Activated CD4-positive, alpha-beta T cell treated with anti-CD3 and anti-CD28 coated beads, Interleukin-2, amount 50 U/mL, for 1 hour (primary cell): ENCODE data around the gene VPS26B.
"Not testable (repeated sequence)": the region's sequence is repeated elsewhere in the genome, so short reads cannot be mapped to it uniquely, and the experiment has no call there.

Experiments used
- DNase-seq: peaks from one replicate; pipeline ENCODE4 v3.0.0-alpha.2; 2020

VPS26B gene

DNA sequence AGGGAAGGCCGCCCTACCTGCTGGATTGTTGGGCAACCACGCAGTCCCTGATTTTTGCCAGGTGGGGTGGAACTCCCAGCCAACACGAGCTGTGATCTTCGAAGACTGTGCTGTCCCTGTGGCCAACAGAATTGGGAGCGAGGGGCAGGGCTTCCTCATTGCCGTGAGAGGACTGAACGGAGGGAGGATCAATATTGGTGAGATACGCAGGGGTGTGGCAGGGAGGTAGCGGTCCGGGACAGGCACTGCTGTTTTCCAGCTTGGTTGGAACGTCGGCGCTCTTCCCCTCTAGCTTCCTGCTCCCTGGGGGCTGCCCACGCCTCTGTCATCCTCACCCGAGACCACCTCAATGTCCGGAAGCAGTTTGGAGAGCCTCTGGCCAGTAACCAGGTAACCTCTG is 36.5 kb downstream of the VPS26B start:
- DNase-seq, result no peak

DNA sequence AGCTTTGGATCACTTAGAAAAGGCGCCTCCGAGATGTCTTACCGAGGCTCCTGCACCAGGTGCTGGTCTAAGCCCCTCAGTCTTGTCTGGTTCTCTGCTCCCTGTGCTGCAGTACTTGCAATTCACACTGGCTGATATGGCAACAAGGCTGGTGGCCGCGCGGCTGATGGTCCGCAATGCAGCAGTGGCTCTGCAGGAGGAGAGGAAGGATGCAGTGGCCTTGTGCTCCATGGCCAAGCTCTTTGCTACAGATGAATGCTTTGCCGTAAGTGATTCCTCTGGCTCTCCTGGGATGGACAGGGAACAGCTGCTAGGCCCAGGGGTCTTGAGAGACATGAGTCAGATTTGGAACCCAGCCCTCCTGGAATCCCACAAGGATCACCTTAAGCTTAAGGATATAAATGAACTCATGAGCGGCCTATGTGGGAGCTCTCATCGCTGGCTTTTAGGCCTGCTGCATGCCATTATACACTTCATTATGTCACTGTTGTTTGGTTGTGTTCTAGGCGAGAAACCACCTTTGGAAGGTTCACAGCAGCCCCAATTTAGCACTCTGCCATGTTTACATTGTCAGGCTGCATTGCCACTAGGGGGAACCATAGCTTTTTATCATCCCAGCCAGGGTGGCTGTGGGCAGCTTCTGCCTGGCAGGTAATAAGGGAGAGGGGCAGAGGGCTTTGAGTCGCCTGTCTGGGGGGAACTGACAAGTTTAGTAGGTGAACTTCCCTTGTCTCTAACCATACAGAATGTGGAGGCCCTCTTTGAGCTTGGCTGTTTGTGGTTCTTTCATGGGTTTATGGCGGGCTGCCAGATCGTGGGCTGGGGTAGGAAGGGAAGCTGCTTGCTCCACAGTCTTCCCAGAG is 37.4 kb downstream of the VPS26B start:
- peak; percentile 28 for DNase-seq

DNA sequence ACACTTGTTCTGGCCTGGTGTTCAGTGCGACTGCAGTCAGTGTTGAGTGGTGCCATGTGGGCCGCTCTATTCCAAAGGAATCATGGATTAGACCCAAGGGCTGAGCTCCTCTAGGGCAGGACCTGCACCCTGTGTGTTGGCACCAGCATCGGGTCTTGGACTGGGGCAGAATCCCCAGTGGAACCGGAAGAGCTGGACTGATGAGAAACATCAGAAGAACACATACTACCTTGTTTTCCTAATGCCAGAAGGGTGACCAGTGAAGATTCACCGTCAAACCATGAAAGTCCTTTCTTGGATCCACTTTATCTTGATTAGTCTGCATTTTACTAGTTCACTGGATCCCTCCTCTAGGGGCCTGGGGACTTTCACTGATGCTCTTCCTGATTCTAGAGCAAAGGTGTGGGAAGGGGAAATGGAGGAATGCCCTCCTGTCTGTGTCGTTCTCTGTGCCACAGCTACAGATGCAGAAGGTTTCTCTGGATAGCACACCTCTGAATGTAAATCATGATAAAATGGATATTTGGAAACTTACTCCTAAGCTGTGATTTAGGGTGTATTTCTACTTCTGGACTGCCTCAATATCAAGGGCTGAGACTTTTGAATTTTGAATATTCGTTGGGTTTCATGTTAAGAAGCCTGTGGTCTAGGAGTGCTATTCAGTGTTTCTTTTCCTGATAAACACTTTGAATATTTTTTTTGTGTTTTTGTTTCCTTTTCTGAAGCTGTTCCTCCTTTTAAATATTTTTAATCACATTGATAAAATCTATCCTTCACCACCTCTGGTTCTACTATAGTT is 40.7 kb downstream of the VPS26B start:
- no peak for DNase-seq

DNA sequence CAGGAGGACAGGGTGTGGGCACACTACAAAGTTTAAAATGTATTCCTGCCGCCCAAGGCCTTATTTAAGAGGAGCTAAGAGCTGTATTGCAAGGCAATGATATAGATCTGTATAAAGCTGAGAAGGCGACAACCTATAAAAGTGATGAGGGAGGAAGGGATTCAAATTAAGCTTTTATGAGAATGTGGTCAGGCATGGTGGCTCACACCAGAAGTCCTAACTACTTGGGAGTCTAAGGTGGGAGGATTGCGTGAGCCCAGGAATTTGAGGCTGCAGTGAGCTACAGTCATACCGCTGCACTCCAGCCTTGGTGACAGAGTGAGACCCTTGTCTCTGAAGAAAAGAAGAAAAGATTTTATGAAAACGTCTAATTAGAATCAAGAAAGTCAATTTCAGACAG is 42.0 kb downstream of the VPS26B start:
- DNase-seq, result no peak

DNA sequence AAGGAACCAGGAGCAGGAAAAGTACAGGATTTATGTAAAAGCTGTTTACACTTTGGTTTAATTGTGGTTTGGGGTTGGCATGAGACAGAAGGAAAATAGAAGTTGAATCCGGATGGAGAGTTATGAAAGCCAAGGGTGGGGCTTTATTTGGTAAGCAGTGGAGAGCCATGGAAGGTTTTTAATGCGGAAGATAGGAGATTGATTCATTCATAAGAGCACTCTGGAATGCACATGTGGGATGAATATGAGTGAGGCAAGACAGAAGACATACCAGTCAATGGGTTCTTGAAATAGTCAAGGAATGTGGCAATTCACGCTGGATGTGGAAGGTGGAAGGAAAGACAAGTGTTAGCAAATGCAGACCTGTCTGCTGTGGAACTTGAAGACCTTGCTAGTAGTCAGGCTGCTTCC is 42.4 kb downstream of the VPS26B start:
- no peak for DNase-seq

DNA sequence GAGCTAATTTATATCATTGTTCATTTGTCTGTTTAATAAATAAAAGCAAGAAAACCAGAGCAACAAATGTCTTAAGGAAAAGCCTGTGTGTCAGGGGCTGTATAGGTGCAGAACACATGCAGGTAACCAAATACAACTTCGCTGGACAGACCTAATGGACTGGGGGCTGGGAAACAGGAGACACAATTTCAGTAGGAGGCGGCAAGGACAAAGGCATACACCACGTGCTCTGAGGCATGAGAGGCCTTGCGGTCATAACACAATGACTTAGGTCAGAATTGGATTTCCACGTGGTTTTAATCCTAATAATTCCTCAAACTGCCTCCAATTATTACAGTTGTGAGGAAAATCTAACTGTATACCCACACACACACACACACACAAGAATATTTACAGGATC is 43.0 kb downstream of the VPS26B start:
- DNase-seq, result no peak

DNA sequence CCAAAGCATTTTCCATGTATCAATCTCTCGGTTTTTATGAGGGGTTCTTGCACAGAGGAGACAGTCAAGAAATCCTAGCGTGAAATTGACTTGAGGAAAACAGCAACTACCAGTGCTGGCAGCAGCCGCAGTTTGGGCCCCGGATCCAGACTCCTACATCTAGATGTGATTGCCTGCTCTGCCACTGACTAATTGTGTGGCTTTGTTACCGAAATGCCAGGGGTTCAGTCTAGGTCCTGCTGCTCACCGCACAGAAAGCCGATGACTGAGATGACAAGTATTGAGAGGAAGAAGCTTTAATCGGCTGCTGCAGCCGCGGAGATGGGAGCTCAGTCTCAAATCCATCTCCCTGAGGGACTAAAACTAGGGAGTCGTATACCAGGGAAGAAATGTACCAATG is 43.5 kb downstream of the VPS26B start:
- DNase-seq, result no peak

DNA sequence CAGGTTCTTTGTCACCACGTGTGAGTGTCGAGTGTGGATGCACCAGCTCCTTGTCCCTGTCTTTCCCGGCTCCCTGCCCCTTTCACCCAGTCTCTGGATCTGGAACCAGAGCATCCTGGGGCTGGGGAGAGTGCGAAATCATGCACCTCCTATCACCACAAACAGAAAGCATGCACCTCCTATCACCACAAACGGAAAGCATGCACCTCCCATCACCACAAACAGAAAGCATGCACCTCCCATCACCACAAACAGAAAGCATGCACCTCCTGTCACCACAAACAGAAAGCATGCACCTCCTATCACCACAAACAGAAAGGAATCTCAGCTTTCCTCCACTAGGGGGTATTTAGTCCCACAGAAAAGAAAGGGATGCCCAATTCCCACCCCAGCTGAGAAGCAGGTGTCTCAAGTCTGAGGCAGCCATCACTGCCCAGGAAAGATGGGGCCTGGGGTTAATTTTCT is 45.8 kb downstream of the VPS26B start:
- no peak for DNase-seq

DNA sequence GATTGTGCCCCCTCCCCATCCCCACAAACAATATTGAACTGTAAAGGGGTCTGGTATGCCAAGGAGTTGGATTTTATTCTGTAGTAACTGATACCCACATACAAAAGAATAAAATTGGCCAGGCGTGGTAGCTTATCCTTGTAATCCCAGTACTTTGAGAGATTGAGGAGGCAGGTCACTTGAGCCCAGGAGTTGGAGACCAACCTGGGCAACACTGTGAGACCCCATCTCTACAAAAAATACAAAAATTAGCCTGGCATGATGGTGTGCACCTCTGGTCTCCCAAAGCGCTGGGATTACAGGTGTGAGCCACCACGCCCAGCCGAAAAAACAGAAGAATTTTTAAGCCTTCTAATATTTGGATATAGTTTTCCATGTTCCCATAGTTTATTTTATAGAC is 47.5 kb downstream of the VPS26B start:
- no peak for DNase-seq

DNA sequence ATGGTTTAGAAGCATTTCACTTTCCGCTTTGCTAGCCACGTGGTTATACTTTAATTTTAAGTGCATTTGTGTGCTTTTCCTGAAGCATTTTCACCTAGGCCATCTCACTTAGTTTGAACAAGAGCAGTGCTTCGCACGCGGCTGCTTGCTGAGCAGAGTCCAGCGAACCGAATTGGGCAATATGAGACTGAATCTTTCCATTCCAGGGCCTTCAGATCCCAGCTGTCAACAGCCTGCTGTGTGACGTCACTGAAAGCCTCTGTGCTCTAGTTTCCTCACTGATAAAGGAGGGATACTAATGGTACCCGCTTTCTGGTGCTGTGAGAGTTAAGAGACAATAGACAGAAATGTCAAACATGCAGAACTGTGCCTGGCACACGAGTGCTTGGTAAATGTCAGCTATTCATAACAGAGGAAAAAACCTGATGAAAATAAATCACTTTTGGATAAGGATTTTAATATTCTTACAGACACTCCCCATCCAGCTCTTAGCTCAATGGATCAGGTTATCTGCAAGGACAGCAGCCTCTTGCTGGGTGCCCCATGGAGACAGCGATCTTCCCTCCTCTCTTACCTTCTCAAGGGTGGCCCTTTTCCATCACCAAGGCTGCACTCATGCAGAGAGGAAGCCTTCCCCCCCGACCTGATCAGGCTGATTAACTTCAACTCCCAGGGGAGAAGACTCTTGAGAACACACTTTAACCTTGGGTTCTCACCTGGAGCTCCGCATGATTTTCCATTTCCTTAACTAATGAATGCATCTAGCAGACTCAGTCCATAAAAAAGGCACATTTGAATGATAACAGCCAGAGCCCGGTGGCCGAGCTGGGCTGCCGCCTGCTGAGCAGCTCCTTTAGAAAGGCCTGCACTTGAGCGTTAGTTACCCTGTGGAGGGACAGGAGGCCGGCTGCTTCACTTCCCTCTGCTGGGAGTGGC is 48.2 kb downstream of the VPS26B start:
- DNase-seq, result no peak

DNA sequence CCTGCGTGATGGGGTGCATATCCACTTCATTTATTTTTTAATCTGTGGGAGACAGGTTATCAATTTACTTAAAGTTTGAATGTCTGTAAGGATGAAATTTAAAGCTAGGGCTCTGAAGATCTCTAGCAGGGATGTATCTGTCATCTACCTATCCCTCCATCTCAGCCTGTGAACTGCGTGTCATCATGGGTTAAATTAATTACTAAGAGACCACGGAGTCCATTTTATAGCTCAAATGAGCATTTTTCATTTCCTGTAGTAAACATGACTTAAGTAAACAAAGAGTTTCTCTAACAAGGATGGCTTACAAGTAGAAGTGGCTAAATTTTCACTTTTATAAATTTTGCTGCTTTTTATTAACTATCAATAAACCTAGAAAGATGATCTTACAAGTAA is 48.8 kb downstream of the VPS26B start:
- DNase-seq, result no peak

DNA sequence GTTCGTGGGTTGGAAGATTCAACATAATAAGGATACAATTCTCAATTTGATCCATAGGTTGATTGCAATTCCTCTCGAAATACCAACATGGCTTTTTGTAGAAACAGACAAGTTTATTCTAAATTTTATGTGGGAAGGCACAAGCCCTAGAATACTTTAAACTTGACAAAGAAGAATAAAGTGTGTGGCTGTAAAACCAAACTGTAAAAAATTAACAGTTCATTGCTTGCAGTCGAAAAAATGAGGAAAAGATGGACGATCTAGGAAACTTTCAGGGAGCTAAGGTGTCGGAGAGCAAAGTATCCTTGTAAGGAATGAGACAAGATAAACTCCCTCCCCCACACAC is 50.7 kb downstream of the VPS26B start:
- DNase-seq, result no peak

DNA sequence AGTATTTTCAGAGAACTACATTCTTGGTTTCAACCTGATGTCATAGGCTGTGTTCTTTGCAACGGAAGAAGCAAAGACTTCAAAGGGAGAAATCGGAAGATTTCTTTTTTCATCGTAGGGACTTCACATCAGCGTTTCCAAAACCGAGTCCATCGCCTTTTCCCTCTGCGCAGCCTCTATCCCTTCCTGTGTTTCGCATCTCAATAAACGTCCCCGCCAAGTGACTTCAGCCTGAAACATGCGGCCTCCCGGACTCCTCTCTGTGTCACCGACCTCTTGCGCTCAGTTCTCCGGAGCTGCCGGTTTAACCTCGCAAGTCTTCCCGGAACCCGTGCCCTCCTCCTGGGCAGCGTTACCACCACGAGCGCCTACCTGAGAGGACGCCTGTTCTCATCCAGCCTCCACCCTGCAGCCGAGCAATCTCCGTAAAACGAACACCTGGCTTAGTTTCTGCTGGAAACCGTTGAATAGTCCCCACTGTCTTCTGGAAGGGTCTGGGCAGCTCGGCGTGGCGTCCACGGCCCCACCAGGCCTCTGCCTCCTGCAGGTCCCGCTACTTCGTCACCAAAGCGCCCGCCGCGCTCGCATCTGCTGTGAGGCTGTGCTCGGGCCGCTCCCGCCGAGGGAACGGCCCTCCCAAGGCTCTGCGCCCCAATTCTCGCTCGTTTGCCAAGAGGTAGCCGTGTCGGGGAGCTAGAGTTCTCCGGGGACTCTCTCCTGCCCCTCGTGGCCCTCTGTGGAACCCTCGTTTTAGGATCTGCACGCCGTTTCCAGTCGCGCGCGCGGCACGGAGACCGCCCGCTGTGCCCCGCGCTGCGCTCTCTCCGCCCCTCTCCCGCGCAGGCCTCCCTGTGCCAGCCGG is 51.3 kb downstream of the VPS26B start, which contains the start of gene GLB1L3:
TSS of gene GLB1L3 (plus strand) at position 846 of the 862 bp plus-strand sequence. CDS start 362 bp downstream, outside the sequence.
- peak; percentile 79 for DNase-seq

DNA sequence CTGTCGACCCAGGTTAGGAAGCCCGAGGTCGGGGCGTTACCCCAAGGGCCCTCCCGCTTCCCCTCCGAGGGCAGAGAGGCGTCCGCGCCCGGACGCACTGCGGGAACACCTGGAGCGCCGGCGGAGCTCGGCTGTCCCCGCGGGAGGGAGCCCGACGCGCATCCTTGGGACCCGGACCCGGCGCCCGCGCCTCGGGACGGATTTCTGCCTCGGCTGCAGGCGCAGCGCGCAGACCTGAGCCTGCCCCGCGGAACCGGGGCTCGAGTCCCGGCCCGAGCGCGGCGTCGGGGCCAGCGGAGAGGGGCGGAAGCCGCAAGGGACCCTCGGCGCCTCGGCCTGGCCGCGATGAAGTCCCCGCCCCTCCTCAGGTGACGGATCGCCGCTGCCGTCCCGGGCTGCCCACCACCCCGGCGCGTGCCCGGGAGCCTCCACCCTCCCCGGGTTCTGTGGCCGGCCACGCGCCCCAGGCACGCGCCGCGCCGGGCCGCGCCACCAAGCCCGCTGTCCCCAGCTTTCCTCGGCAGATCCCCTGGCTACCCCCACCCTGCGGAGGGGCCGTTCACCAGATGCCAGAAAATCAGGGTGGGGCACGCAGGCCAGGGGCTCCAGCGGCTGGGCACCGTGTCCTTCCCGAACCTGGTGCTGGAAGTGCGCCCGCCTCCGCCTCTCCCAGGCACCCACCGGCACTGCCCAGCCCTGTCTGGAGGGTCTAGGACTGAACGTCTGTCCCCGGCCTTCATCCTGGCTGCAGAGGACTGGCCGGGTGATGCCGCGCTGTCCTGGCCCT is 52.1 kb downstream of the VPS26B start:
- DNase-seq, result no peak

DNA sequence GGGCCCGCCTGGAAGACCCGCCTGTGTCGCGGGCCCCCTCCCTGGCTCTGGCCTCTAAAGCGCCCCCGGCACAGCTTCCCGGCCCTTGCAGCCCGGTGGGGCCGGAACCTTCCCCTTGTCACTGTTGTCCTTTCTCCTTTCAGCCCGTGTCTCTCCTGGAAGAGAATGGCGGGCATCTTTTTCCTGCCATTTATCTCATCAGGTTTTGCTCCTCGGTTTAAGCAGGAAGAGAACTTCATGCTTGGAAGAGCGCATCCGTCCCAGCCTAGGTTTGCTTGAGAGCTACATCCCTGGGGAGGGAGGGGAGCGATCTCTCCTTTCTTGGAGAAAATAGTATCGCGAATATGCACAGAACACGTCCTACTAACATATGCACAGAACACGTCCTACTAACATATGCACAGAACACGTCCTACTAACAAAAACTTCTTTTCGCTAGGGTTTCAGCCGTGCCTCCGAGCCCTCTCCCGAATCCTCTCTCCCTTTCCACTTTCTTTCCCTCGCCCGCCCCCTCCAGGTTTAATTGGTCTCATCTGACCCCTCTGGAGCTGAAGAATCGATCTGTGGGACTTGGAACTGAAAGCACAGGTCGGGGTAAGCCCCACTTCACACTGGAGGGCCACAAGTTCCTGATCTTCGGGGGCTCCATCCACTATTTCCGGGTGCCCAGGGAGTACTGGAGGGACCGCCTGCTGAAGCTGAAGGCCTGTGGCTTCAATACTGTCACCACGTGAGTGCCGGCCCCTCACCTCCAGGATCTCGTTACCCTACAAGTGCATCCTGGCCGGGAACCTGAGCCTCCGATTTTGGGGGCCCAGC is 52.9 kb downstream of the VPS26B start:
- no peak for DNase-seq

DNA sequence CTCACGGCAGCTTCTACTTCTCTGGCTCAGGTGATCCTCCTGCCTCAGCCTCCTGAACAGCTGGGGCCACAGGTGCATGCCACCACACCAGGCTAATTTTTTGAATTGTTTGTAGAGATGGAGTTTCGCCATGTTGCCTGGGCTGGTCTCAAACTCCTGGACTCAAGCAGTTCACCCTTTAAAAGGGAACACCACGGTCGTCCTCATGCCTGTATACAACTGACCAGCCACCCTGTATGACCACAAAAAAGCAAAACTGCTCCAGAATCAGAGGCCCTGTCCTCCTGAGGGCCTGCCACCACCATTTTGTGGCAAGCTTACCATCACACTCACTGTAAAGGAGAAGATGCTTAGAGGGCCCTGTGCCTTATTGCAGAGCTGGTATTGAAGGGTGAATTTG is 53.9 kb downstream of the VPS26B start:
- DNase-seq, result no peak

DNA sequence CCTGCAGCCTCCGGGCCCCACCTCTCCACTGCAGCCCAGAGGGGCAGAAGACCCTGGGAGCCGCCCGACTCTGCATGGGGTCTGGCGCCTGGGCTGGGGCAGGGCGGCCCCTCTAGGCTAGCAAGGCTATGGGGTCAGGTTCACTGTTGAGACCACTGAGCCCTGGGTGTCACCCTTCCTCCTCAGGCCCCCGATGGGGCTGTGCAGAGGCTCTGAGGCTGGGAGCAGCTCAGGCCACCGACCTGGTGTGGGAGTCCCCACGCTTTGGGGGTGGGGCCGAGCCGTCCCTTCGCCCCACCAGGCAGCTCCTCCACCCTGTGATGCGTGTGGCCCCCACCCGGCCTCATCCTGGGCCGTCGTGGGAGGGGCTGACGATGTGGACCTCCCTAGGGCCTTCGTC is 57.2 kb downstream of the VPS26B start:
- not testable (repeated sequence) for DNase-seq

DNA sequence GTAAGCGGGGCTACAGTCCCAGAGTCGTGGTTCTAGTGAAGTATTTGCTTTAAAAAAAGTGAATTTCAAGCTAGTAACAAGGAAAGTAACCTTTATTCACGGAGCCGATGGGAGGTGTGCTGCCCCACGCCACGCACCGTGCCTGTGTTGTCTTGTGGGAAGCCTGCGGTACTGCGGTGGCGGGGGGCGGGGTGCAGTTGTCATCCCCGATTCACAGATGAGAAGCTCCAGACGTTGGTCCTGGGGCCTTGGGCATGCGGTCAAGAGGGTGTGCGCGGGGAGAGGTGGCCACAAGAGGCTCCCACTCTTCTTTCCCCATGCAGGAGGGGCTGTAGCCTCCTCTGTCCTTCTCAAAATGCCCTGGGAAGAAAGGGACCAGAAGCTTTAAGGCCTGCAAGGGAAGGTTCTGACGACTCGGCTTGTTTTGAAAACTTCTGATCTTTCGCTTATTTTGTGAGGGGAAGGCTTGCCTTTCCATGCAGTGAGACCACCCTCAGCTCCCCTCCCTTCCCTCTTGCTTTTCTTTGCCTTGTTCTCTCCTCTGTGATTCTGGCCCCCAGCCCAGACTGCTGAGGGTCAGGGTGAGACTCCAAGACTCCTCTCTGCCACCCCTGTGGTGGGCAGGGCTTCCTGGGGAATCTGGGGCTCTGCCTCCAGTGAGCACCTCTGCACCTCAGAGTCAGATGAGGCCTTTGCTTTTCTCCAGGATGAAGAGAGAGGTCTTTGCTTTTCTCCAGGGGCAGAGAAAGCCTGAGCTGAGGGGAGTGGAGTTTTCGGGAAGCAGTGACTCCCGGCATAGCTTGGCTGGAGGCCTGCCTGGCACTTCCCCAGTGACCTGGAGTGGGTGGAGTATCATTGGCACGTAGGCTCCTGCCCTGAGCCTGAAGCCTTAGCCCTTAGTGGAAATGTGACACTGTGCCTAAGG is 57.9 kb downstream of the VPS26B start:
- DNase-seq, result no peak
